HEK293 (cell line): ENCODE results near the gene ENPEP.

ENCODE experiments used
- CTCF ChIA-PET: fragments of 350-600 bp; formaldehyde crosslinking; extraction: SDS; loops from one replicate; lab custom pipeline; 2021; ENCODE audit warnings: antibody characterized with exemption; lab: Yijun Ruan, JAX
- POLR2A ChIA-PET: fragments of 300-600 bp; formaldehyde crosslinking; extraction: SDS; loops from one replicate; lab custom pipeline; 2020; ENCODE audit warnings: antibody characterized with exemption, inconsistent platforms; lab: Yijun Ruan, JAX
- H3K27ac ChIP-seq: fragments of 200-500 bp; sonication (Bioruptor generic); 2 replicates; pipeline ENCODE4 v1.5.1; 2014; ENCODE audit warnings: low read depth, low read length, control low read depth, inconsistent platforms; ENCODE audit errors: extremely low read depth
- H3K36me3 ChIP-seq, 2 experiments: fragments of 200-500 bp in 1 of 2; sonication (Bioruptor generic) in 1 of 2; 1 replicate in 1 of 2; 2 replicates in 1 of 2; pipeline ENCODE4 v1.5.1; 2014 to 2017; ENCODE audit warnings: inconsistent platforms in 2 of 2, low read length in 2 of 2; ENCODE audit not compliant: control insufficient read depth in 2 of 2, insufficient read depth in 1 of 2
- H3K4me1 ChIP-seq: fragments of 200-500 bp; sonication (Bioruptor generic); 2 replicates; pipeline ENCODE4 v1.5.1; 2014; ENCODE audit warnings: mild to moderate bottlenecking, low read length, inconsistent platforms; ENCODE audit not compliant: control insufficient read depth, insufficient read depth
- H3K4me3 ChIP-seq: 2 replicates; pipeline ENCODE4 v1.5.1; 2011; ENCODE audit warnings: low read depth, mild to moderate bottlenecking, control low read depth, low read length, moderate library complexity
- H3K9me3 ChIP-seq: fragments of 200-500 bp; sonication (Bioruptor generic); 2 replicates; pipeline ENCODE4 v1.5.1; 2014; ENCODE audit warnings: low read depth, low read length, inconsistent platforms; ENCODE audit not compliant: control insufficient read depth, insufficient read depth
- GLI4 ChIP-seq: fragments of 450-650 bp; formaldehyde crosslinking; IDR thresholded peaks from 2 replicates; pipeline ENCODE4 v1.5.1; 2016; ENCODE audit warnings: missing biosample characterization, missing genetic modification characterization
- GLIS1 ChIP-seq: fragments of 450-650 bp; formaldehyde crosslinking; IDR thresholded peaks from 2 replicates; pipeline ENCODE4 v1.5.1; 2016; ENCODE audit warnings: missing biosample characterization, missing genetic modification characterization
- GLIS2 ChIP-seq: fragments of 450-650 bp; formaldehyde crosslinking; IDR thresholded peaks from 2 replicates; pipeline ENCODE4 v1.5.1; 2016; ENCODE audit warnings: missing biosample characterization, missing genetic modification characterization
- KLF17 ChIP-seq: fragments of 450-650 bp; formaldehyde crosslinking; IDR thresholded peaks from 2 replicates; pipeline ENCODE4 v1.5.1; 2016; ENCODE audit warnings: missing biosample characterization, missing genetic modification characterization
- KLF7 ChIP-seq: fragments of 450-650 bp; formaldehyde crosslinking; IDR thresholded peaks from 2 replicates; pipeline ENCODE4 v1.5.1; 2016; ENCODE audit warnings: missing biosample characterization, missing genetic modification characterization, borderline replicate concordance
- SCRT1 ChIP-seq: fragments of 450-650 bp; formaldehyde crosslinking; IDR thresholded peaks from 2 replicates; pipeline ENCODE4 v1.5.1; 2016; ENCODE audit warnings: missing biosample characterization, missing genetic modification characterization, borderline replicate concordance
- ZBTB6 ChIP-seq: fragments of 450-650 bp; formaldehyde crosslinking; IDR thresholded peaks from 2 replicates; pipeline ENCODE4 v1.5.1; 2017; ENCODE audit warnings: missing biosample characterization, missing genetic modification characterization
- ZNF132 ChIP-seq: fragments of 450-650 bp; formaldehyde crosslinking; IDR thresholded peaks from 2 replicates; pipeline ENCODE4 v1.5.1; 2017; ENCODE audit warnings: missing biosample characterization, missing genetic modification characterization, borderline replicate concordance
- ZNF138 ChIP-seq: fragments of 450-650 bp; formaldehyde crosslinking; IDR thresholded peaks from 2 replicates; pipeline ENCODE4 v1.5.1; 2016; ENCODE audit warnings: missing biosample characterization, missing genetic modification characterization, borderline replicate concordance
- ZNF16 ChIP-seq: fragments of 450-650 bp; formaldehyde crosslinking; IDR thresholded peaks from 2 replicates; pipeline ENCODE4 v1.5.1; 2016; ENCODE audit warnings: low read depth, missing biosample characterization, missing genetic modification characterization
- ZNF174 ChIP-seq: fragments of 450-650 bp; formaldehyde crosslinking; IDR thresholded peaks from 2 replicates; pipeline ENCODE4 v1.5.0; 2017; ENCODE audit warnings: missing biosample characterization, mild to moderate bottlenecking, missing genetic modification characterization
- ZNF324 ChIP-seq: fragments of 450-650 bp; formaldehyde crosslinking; IDR thresholded peaks from 2 replicates; pipeline ENCODE4 v1.5.1; 2016; ENCODE audit warnings: missing biosample characterization, missing genetic modification characterization
- ZNF335 ChIP-seq: fragments of 450-650 bp; formaldehyde crosslinking; conservative IDR thresholded peaks from 2 replicates; pipeline ENCODE4 v1.5.1; 2016; ENCODE audit warnings: missing biosample characterization, missing genetic modification characterization
- ZNF398 ChIP-seq: fragments of 450-650 bp; formaldehyde crosslinking; IDR thresholded peaks from 2 replicates; pipeline ENCODE4 v1.5.1; 2017; ENCODE audit warnings: missing biosample characterization, missing genetic modification characterization
- ZNF518A ChIP-seq: fragments of 450-650 bp; formaldehyde crosslinking; conservative IDR thresholded peaks from 2 replicates; pipeline ENCODE4 v1.5.1; 2016; ENCODE audit warnings: low read depth, missing biosample characterization, missing genetic modification characterization
- ZNF747 ChIP-seq: fragments of 450-650 bp; formaldehyde crosslinking; IDR thresholded peaks from 2 replicates; pipeline ENCODE4 v1.5.1; 2016; ENCODE audit warnings: missing biosample characterization, missing genetic modification characterization
- ZNF785 ChIP-seq: fragments of 450-650 bp; formaldehyde crosslinking; IDR thresholded peaks from 2 replicates; pipeline ENCODE4 v1.5.1; 2016; ENCODE audit warnings: missing biosample characterization, missing genetic modification characterization
- ZNF830 ChIP-seq: fragments of 450-650 bp; IDR thresholded peaks from 2 replicates; pipeline ENCODE4 v1.5.0; 2018; ENCODE audit warnings: missing biosample characterization, missing genetic modification characterization, low read depth, mild to moderate bottlenecking, moderate library complexity

ENPEP gene

GRCh38 chr4:110614173-110614963, 138.4 kb downstream of the ENPEP start:
- H3K27ac ChIP-seq: no peak overlapping the region
- no peak for TF ChIP-seq SCRT1
- no peak for TF ChIP-seq GLIS2
- TF ChIP-seq KLF17 (tag by site-specific recombination): no peak
- TF ChIP-seq ZNF324 (tag by site-specific recombination): no peak
- TF ChIP-seq ZNF138 (tag by site-specific recombination): no peak
- TF ChIP-seq GLI4: no peak
- TF ChIP-seq ZNF830 (tag by site-specific recombination): no peak
- TF ChIP-seq KLF7: no peak
- no peak for TF ChIP-seq ZNF518A
- TF ChIP-seq ZBTB6 (tag by site-specific recombination): no peak
- TF ChIP-seq ZNF398 (tag by site-specific recombination): no peak
- TF ChIP-seq ZNF174: no peak
- no peak for TF ChIP-seq GLIS1 (tag by site-specific recombination)
- TF ChIP-seq ZNF747: no peak
- no peak for TF ChIP-seq ZNF335 (tag by site-specific recombination)
- no peak for TF ChIP-seq ZNF16 (tag by site-specific recombination)
- TF ChIP-seq ZNF785 (tag by site-specific recombination): no peak
- TF ChIP-seq ZNF132 (tag by site-specific recombination): no peak
- H3K36me3 ChIP-seq: peaks cover 0 to 23% of the 10 kb centered on the region in 2 experiments; a peak in 1 of 3 replicates
- no peak overlapping the region for H3K4me3 ChIP-seq
- POLR2A ChIA-PET: no interaction called here
- H3K4me1 ChIP-seq: no peaks in the 10 kb centered on the region
- H3K9me3 ChIP-seq: no peaks in the 10 kb centered on the region
- CTCF ChIA-PET: interaction anchor here (0.7 kb wide), 1 partner anchor 78 kb away, joined by 3 read pairs; no protein-coding TSS in a partner anchor
